Stimulated activated CD8-positive, alpha-beta memory T cell treated with anti-CD3 and anti-CD28 coated beads, Interleukin-4, amount 100 ng/mL, for 4 hours (primary cell): Measurements from ENCODE around the gene NOTCH1.
"Not testable (repeated sequence)": the region's sequence is repeated elsewhere in the genome, so short reads cannot be mapped to it uniquely, and the experiment has no call there.

Experiments
- DNase-seq, 2 donors: peaks; one replicate each; pipeline ENCODE4 v3.0.0-alpha.2; 2020; ENCODE audit warnings: low read depth in 2 of 2, low spot score in 1 of 2

The NOTCH1 gene

DNA sequence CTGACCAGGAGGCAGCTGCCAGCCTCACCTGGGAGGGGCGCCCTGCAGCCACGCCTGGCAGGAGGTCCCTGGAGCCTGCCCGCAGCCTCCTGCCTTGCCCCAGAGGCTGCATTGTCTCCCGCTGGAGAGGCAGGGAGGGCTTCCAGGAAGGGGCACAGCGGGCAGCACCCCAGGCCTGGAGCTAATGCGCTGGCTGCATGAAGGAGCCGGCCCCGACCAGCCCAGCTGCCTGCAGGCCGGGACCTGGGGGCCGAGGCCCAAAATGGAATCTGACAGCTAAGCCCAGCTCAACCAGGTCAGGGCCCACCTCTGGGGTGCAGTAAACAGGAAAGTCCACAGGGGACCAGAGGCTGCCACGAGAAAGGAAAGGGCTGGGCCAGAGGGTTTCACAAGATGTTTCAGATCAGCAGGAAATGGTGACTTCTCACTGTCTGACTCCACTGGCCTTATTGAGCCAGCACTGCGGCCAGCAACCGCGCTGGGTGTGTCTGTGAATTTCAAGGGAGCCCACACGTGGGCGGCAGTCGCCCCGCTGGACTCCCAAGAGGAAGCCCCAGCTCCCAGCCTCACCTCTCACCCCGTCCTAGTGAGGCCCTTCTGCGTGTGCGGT is 18.6 kb upstream of the NOTCH1 start:
- no peak for DNase-seq

DNA sequence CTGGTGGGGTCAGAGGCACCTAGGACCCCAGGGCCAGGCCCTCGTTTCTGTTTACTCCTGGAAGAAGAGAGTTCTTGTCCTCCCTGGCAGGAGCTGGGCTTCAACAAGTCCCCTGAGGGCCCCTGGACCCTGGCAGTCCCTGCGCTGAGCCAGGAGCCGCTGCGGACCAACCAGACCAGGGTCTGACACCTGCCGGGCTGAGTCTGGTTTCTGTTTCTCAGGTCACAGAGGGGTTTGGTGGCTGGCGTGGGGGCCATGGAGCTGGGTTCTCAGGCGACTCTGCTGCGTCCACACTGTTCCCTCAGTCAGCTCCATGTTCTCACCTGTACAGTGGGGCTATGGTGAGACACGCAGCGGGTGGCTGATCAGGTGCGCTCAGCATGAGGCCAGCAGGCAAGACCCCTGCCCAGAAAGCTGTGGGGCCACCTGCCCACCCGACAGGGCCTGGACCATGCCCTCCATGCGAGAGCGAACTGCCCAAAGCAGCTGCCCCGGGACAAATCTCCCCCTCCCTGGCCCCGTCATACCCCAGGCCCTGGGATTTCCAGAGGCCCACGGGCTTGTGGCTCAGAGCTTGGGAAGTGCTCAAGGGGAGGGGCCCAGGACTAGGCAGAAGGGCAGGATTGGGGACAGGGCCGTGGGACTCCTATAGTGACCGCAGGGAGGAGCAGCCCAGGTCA is 17.9 kb upstream of the NOTCH1 start:
- DNase-seq, result no peak

DNA sequence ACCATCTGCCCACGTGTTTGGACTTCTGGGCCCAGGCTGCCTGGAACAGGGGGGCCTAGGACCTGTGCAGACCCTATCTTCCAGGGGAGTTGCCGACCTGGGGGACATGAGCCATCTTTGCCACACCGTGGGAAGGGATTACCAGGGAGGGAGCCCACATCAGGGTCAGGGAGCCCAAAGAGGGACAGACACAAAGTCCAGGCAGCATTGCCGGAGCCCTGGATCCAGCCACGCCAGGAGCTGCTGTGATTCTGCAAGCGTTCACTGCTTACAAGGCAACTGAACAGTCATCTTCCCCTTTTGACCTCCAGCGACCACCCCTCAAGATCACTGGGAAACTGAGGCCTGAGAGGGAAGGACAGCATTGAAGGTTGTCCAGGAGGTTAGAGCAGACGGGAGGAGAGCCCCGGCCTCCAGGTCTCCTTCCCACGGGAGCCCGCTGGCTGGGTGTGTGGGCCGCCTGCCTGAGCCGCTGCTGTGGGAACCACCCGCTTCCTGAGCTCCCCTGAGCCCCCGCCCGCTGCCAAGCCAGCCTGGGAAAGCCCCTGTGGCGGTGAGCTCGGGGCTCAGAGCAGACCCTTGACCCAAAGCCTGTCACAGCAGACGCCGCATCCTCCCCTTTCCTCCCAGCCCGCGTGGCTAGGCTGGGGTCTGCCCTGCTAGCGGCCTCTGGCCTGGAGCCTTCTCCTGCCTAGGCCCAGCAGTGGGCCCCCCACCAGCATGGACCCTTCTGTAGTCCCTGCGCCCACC is 17.1 kb upstream of the NOTCH1 start:
- no peak for DNase-seq

DNA sequence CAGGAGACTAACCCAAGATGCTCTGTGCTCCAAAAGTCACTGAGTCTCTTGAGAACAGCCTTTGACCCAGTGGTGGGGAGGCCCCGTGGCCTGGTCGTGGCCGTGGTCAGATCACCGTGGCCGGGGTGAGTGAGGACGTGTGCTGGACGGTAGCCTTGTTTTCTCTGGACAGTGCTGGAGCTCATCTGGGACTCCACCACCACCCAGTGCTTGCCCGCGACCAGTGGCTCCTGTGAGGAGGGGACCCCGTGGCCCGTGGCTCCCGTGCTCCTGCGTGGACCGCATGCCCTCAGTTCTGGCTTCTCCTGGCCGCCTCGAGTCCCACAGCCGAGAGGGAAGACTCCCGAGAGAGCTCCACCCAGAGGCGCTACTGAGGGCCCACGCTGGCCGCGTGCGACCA is 15.9 kb upstream of the NOTCH1 start:
- no peak for DNase-seq

DNA sequence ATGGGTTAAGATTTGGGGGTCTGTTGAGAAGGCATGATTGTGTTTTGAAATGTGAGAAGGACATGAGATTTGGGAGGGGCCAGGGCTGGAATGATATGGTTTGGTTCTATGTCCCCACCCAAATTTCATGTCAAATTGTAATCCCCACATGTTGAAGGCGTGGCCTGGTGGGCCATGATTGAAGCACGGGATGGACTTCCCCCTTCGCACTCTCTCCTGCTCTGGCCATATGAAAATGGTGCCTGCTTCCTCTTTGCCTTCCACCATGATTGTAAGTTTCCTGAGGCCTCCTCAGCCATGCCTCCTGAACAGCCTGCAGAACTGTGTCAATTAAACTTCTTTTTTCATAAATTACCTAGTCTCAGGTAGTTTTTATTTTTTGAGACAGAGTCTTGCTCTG is 14.7 kb upstream of the NOTCH1 start:
- no peak for DNase-seq

DNA sequence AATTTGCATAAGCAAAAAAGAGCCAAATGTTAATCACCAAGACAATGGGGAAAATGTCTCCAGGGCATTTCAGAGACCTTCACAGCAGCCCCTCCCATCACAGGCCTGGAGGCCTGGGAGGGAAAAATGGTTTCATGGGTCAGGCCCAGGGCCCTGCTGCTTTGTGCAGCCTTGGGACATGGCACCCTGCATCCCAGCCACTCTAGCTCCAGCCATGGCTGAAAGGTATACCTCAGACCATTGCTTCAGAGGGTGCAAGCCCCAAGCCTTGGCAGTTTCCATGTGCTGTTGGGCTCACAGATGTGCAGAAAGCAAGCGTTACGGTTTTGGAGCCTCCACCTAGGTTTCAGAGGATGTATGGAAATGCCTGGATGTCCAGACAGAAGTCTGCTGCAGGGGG is 13.5 kb upstream of the NOTCH1 start:
- DNase-seq, result not testable (repeated sequence)

DNA sequence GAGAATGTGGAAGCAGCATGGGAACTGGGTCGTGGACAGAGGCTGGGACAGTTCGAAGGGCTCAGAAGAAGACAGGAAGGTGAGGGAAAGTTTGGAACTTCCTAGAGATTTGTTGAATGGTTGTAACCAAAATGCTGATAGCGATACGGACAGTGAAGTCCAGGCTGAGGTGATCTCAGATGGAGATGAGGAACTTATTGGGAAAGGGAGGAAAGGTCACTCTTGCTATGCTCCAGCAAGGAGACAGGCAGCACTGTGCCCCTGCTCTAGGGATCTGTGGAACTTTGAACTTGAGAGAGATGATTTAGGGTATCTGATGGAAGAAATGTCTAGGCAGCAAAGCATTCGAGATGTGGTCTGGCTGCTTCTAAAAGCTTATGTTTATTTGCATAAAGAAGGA is 13.0 kb upstream of the NOTCH1 start:
- not testable (repeated sequence) for DNase-seq

DNA sequence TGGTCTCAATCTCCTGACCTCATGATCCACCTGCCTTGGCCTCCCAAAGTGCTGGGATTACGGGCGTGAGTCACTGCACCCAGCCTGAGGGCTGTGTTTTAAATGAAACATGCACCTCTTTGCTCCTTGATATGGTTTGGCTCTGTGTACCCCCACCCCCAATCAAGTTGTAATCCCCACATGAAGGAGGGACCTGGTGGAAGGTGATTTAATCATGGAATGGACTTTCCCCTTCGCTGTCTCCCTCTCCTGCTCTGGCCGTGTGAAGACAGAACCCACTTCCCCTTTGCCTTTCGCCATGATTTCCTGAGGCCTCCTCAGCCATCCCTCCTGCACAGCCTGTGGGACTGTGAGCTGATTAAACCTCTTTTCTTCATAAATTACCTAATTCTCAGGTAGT is 12.5 kb upstream of the NOTCH1 start:
- DNase-seq, result no peak

DNA sequence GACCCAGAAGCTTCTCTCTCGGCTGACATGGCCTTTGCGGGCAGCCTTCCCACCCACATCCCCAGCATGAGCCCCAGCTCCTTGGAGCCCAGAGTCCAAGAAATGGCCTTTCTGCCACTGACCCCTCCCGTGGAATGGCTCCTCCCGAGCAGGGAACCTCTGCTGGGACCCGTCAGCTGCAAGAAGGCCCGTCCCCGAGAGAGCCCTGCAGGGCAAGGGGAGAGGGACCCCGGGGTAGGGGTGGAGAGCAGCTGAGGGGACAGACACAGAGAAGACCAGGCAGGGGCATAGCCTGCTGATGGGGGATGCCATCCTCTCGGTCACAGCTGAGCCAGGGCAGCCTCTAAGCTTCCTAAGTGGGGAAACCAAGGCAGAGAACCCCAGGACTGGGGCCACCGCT is 11.2 kb upstream of the NOTCH1 start:
- no peak for DNase-seq

DNA sequence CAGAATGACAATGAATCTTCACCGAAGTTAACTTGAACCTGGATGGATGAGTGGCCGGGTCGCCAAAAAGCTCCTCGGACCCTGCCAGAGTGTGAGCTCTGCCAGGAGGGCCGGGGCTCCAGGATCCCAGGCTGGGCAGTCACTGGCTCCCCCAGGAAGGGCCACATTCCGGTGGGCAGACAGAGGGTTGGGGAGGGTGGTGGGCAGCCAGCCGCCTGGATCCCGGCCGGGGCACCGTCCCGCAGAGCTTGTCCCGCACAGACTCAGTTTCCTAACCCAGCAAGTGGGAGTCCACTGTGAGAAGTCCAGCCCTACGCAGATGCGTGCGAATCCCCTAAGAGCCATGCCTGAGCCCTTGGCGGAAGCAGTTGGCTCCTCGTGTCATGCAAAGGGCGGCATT is 10.3 kb upstream of the NOTCH1 start:
- no peak for DNase-seq

DNA sequence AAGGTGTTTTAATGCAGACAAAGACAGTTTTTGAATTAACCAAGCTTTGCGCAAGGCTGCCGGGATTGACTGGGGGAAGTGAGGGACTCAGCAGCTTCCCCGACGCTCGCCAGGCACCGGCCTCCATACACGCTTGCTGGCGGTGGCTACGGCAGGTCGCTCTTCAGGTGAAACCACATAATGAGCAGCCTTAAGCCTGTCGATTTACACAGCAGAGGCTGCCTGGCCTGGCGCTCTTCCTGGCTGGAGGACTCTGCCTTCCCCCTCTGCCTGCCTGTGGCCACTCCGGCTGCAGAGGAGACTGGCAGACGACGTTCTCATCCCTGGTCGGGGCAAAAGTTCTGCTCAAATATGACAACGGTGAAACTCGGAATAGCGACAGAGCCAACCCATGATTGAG is 9.0 kb upstream of the NOTCH1 start:
- no peak for DNase-seq

DNA sequence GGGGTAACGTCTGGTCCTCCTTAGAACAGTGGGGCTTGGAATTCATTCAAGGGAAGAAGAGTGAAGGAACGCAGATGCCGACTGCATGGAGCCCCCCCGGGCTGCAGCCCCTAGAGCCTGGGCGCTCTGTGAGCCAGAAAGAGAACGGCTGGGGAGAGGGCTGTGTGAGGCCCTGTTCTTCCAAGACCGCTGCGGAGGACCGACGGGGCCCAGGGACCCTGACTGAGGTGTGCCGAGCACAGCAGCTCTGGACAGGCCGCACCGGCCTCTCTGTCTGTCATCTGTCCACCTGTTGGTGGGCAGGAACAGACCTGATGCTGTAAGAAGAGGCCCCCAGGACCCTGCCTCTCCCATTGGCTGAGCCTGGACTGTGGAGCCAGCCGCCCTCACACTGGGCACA is 7.7 kb upstream of the NOTCH1 start:
- DNase-seq, result no peak

DNA sequence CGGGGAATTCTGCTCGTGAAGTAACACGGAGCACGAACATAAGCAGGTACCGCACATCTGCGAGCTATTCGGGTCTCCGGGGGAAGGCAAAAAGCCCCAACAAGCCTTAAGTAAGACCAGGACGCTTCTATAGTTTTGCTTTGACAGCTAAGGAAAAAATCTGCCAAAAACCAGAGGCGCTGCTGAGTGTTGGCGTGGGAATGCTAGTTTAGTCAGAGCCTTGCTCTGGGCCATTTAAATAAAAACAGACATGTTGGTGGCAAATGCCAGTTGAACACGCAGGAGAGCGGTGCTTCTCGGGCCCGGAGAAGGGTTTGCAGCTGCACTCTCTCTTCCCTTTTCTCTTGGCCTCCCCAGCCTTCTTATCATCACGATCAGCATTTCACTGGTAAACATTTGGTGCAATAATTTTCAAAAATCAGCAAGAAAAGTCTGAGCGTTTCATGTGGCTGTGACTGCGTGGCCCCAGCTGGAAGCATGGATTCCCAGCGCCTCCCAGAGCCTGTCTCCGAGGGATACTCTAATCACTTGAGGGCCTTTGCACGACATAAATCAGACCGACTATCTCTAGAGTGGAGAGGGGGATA is 6.4 kb upstream of the NOTCH1 start:
- no peak for DNase-seq

DNA sequence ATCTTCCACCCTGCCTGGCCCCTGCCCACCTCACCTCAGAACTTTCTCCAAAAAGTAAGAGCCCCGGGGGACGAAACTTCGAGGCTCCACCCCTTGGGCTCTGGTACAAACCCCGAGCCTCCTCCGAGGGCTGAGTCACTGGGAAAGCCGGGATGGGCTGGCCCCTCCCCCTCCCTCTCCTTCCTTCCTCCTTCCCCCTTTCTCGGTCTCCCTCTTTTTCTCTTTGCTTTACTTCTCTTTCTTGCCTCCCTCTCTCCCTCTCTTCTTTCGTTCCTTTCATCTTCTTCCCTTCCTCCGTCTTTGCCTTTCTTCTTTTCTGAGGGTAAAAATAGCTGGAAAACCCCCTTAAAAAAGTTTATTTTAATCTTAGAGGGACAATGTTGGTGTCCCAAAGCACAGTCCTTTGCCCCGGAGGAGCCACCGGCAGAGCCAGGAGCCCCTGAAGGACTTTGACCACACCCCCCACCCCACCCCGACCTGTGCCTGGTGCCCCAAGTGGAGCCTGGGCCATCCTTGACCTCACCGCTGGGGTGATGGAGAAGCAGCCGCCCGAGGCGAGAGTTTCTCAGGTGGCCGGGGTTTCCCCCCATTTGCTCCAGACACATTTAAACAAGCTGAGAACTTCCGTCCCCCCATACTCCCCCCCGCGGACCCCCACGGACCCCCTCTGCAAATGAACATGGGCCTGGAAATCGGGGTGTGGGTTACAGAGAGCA is 5.7 kb upstream of the NOTCH1 start:
- no peak for DNase-seq

DNA sequence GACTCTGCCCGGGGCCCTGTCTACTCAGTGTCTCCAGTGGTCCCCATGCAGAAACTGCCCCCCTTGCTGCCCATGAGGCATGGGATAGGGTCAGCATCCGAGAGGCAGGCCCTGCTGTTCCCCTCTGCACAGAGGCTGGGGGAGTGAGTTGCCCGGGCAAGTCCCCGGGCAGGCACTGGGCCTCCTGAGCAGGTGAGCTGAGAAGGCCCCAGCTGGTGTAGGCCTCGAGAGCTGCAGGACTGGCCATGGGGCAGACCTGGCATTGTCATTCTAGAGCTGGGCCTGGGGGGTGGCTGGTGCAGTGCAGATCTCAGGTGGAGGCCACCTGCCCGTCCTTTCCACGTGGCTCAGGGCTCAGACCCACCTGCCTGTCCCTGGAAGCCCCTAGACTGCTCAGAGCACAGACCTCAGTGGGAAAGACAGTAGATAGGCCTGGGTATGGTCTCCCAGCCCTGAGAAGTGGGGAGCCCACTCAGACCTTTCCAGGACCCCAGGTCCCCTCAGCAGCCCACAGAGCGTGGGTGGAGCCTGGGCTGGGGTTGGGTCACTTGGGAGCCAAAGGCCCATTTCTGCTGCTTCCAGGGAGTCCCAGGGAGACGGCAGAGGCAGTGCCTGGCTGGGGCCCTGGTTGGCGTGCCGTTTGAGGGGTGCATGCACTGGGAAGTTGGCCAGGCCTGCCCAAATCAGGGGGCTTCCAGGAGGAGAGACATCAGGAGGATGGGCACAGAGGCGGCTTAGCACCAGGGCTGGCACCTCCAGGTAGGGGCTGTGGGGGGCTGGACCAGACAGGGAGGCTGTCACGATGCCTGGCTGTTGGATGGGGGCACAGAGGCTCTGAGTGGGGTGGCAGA is 4.8 kb upstream of the NOTCH1 start:
- no peak for DNase-seq

DNA sequence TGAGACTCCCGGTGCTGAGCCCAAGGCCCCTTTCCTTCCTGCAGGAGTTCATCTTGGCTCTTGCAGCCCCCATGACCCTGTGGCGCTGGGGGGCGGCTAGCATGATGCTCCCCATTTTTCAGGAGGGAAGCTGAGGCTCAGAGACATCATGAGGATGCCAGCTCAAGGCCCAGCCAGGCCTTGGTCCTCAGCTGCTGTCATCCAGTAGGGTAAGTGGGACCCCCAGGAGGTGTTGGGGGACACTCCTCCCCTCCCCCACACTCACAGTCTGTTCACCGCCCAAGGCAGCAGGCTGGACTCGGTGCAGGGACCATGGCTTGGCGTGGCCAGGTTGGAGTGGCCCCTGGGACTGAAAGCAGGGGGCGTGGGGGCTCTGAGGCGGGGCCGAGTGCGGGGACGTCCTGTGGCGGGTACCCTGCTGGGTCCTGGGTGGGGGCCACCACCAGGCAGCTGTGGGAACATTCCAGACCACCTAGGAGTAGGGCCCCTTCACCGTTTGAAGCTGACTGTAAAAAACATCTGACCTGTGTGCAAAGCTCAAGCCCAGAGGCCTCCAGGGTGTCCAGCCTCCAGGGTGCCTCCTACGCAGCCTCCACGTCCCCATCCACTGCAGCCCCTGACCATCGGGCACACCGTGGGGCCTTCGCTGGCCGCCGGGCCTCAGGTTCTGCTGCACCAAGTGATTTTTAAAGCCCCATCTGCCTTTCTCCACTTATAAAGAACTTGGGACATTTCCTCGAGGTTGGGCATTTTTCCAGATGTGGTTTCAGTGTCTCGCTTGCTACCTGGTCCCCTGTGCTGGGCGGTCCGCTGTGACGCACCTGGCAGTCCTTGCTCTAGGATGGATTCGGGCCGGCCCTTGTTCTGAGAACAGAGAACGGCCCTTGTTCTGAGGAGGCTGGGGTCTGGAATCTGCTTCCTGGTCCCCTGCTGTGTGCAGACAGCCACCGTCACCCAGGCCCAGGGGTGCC is 3.4 kb upstream of the NOTCH1 start:
- no peak for DNase-seq

DNA sequence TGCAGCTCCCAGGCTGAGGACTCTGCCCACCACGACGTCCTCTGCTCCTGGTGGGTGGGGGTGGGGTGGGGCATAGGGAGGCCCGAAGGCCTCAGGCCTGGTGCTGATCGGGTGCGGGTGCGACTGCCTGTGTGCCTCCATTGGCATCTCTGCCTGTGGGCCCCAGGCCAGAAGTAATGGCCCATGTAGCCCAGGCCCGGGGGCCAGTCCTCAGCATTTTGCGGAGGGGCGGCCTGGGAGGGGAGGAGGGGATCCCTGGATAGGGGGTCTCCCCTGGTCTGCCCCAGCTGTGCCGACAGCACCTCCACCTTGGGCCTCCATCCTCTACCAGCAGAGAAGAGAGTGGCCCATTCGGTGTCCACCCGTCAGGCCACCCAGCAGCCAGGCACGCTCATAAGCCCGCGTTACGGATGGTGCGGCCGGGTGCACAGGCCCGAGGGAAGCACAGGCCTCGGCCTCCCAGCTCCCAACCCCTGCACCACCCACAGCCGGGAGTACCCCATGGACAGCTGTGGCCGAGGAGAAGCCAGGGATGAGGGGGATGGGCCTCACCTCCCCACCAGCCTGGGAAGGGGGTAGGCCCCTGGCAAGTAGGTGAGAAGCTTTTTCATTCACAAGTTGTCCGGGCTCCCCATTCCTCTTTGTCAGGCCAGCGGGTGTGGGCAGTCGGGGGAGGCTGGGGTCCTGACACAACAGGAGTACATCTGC is 1.8 kb upstream of the NOTCH1 start:
- no peak for DNase-seq

DNA sequence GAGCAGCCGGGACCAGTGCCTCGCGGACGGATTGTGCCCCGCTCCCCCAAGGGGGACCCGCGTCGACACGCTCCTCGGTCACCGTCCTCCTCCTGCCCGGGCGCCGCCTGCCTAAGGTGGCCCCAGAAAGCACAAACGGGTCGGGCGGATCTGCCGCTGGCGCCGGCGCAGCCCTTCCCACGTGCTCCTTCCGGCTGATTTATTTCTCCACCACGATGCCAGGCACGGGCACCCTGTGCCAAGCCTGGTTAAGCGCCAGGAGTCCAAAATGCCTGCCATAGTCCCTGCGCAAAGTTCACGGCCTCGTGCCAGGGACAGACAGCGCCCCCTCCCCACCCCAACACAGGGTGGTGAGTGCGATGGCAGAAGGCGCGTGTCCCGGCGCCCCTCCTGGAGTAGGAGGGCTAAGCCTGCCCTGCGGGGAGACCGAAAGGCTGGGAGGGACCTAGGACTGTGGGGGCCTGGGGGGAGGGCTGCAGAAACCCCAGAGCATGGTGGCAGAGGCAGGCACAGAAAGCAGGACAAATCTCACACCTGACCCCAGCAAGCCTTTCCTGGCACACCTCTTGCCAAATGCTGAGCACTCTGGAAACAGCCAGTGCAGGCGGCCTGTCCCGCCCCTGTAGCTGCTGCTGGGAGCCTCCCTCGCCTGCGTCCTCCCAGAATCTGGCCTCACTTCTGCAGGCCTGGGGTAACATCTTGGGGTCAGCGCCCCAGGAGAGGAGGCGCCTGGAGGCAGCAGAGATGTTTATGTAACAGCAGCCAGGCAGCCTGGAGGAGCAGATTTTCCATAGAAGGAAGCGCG is 1.1 kb upstream of the NOTCH1 start:
- no peak for DNase-seq
